ENCODE data around the gene MAP3K19.

MAP3K19 gene

GRCh38 chr2:134919341-134920210, 127.7 kb downstream of the MAP3K19 start:
- Histone ChIP-seq H3K4me3 (peak overlapping the region; percentile 94), H3K27ac (peak overlapping the region; percentile 94 to 97)
- DNase-seq (ENCODE audit: low spot score): no peak
- TF ChIP-seq CTCF (IDR thresholded peaks at IDR 0.05): no peak

GRCh38 chr2:134918526-134919340, 128.5 kb downstream of the MAP3K19 start, which contains the start of gene CCNT2:
TSS of gene CCNT2 (plus strand) at chr2:134918822. CDS start at chr2:134918855, 33 bp downstream.
- no peak for TF ChIP-seq CTCF (IDR thresholded peaks at IDR 0.05)
- DNase-seq (ENCODE audit: low spot score): peak; percentile 100
- H3K4me3 ChIP-seq: peak within 1 kb of the TSS; percentile 94
- peak within 1 kb of the TSS; percentile 94 to 97 for H3K27ac ChIP-seq

DNA sequence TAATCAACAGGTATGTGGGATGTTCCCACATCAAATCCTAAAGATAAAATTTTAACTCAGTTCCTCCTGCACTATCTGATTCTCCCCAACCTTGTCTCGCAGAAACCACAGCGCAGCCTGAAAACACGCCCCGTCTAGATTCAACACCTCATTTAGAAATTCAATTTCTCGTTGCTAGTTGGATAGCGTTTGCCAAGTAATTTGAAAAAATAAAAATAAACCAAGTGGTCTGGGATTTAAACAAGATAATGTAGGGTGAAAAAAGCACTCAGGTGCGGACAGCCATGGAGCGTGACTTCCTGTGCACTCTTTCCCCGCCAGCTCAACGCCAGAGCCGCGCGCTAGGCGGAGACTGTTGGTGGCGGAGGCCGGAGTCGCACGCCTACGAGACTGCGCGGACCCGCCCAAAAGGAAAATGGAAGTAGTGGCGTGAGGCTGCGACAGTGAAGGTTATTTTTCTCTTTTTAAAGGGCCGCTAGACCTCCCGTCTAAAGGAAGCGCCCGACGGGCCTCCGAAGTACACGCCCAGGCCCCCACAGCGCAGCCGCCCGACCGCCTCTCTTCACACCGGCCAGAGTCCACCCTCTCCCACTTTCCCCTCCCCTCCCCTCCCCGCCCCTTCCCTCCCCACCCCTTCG, 129.2 kb downstream of the MAP3K19 start:
- no peak for TF ChIP-seq CTCF (IDR thresholded peaks at IDR 0.05)
- peak overlapping the region; percentile 94 for H3K4me3 ChIP-seq
- H3K27ac ChIP-seq: peak overlapping the region; percentile 94 to 97
- DNase-seq (ENCODE audit: low spot score): no peak

- H3K27ac ChIP-seq: peak overlapping the region; percentile 94 to 97
- no peak for TF ChIP-seq CTCF (IDR thresholded peaks at IDR 0.05)
- peak; percentile 75 for DNase-seq (ENCODE audit: low spot score)
These were observed 129.8 kb downstream of the MAP3K19 start for GRCh38 chr2:134917360-134917865.

More at GRCh38 chr2:134917360-134917865, 129.8 kb downstream of the MAP3K19 start:
- H3K4me3 ChIP-seq: peak overlapping the region; percentile 94
